ENCODE measurements around the gene ROBO2. TPM values are rescaled to one million over a fixed set of nuclear protein-coding genes. Genes with fewer than 3 reads are reported as not detected.

Gene ROBO2
- total and polyA plus RNA-seq, 8 donors, result 0.65 to 4.3 (median 1.6) TPM

GRCh38 chr3:77536038-77536775, 496.3 kb downstream of the ROBO2 start:
- WGBS, 2 donors, result 68 to 76% methylated on average over 3 of the region's 3 CpGs
- intact Hi-C loops (cut with DNase I), result no loop called here
- Histone ChIP-seq H3K27ac (no peak overlapping the region), H3K9me3 (no peaks in the 10 kb centered on the region), H3K4me1 (no peaks in the 10 kb centered on the region), H3K36me3 (no peaks in the 10 kb centered on the region), H3K4me3 (no peak overlapping the region), H3K27me3 (no peaks in the 10 kb centered on the region)
- DNase-seq (no peak), ATAC-seq (no peak), FAIRE-seq (no peak)
- TF ChIP-seq, protein P1, sequence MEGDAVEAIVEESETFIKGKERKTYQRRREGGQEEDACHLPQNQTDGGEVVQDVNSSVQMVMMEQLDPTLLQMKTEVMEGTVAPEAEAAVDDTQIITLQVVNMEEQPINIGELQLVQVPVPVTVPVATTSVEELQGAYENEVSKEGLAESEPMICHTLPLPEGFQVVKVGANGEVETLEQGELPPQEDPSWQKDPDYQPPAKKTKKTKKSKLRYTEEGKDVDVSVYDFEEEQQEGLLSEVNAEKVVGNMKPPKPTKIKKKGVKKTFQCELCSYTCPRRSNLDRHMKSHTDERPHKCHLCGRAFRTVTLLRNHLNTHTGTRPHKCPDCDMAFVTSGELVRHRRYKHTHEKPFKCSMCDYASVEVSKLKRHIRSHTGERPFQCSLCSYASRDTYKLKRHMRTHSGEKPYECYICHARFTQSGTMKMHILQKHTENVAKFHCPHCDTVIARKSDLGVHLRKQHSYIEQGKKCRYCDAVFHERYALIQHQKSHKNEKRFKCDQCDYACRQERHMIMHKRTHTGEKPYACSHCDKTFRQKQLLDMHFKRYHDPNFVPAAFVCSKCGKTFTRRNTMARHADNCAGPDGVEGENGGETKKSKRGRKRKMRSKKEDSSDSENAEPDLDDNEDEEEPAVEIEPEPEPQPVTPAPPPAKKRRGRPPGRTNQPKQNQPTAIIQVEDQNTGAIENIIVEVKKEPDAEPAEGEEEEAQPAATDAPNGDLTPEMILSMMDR (IDR thresholded peaks at IDR 0.05), result no peak

- H3K36me3 ChIP-seq, result no peaks in the 10 kb centered on the region
- no peak overlapping the region for H3K4me3 ChIP-seq
- no peaks in the 10 kb centered on the region for H3K9me3 ChIP-seq
- H3K27ac ChIP-seq, result no peak overlapping the region
- DNase-seq (no peak), FAIRE-seq (no peak), ATAC-seq (peak in 2 of 4 donors; percentile 20 to 62)
- intact Hi-C loops (cut with DNase I), result no loop called here
- H3K4me1 ChIP-seq, result no peaks in the 10 kb centered on the region
- 57 to 75% methylated on average over 11 of the region's 11 CpGs for WGBS, 2 donors
- TF ChIP-seq, protein P1 (IDR thresholded peaks at IDR 0.05), result no peak
- H3K27me3 ChIP-seq, result no peaks in the 10 kb centered on the region
Measured at GRCh38 chr3:77539014-77539413, 499.1 kb downstream of the ROBO2 start.

- Histone ChIP-seq H3K27ac (no peak overlapping the region), H3K9me3 (no peaks in the 10 kb centered on the region), H3K4me1 (no peaks in the 10 kb centered on the region), H3K4me3 (no peak overlapping the region), H3K36me3 (no peaks in the 10 kb centered on the region), H3K27me3 (no peaks in the 10 kb centered on the region)
- intact Hi-C loops (cut with DNase I), result no loop called here
- TF ChIP-seq, protein P1 (IDR thresholded peaks at IDR 0.05), result no peak
- ATAC-seq, result peak in 2 of 4 donors; percentile 30 to 49
- FAIRE-seq, result no peak
- WGBS, 2 donors, result 16 to 17% methylated on average over 2 of the region's 2 CpGs
- DNase-seq, result no peak
Measured at GRCh38 chr3:77539677-77540076, 499.8 kb downstream of the ROBO2 start.

GRCh38 chr3:77541203-77541922, 501.5 kb downstream of the ROBO2 start:
- no peak for DNase-seq
- TF ChIP-seq, protein P1 (IDR thresholded peaks at IDR 0.05), result no peak
- intact Hi-C loops (cut with DNase I), result no loop called here
- Histone ChIP-seq H3K4me3 (no peak overlapping the region), H3K27me3 (no peaks in the 10 kb centered on the region), H3K9me3 (no peaks in the 10 kb centered on the region), H3K36me3 (no peaks in the 10 kb centered on the region), H3K4me1 (no peaks in the 10 kb centered on the region), H3K27ac (no peak overlapping the region)
- 48 to 49% methylated on average over 4 of the region's 4 CpGs for WGBS, 2 donors
- ATAC-seq, result no peak
- FAIRE-seq, result no peak

GRCh38 chr3:77546246-77546645, 506.3 kb downstream of the ROBO2 start:
- no peak for FAIRE-seq
- H3K9me3 ChIP-seq, result no peaks in the 10 kb centered on the region
- H3K4me3 ChIP-seq, result no peak overlapping the region
- no peak overlapping the region for H3K27ac ChIP-seq
- TF ChIP-seq, protein P1 (IDR thresholded peaks at IDR 0.05), result no peak
- WGBS, 2 donors, result 9 to 12% methylated on average over 3 of the region's 3 CpGs
- intact Hi-C loops (cut with DNase I), result no loop called here
- H3K36me3 ChIP-seq, result no peaks in the 10 kb centered on the region
- H3K27me3 ChIP-seq, result no peaks in the 10 kb centered on the region
- no peak for DNase-seq
- ATAC-seq, result peak in 1 of 4 donors; percentile 44
- no peaks in the 10 kb centered on the region for H3K4me1 ChIP-seq

All from pancreas (tissue), 10 donors.